Measurements from ENCODE around the gene HAS3. TPM values are rescaled to one million over a fixed set of nuclear protein-coding genes. Genes with fewer than 3 reads are reported as not detected.

Gene HAS3
- total RNA-seq, 1 experiment from 2014 or later, result 140 TPM

GRCh38 chr16:69055980-69056379, 49.5 kb upstream of the HAS3 start:
- ChIA-PET RAD21 (ENCODE audit: low non-redundant PET in 1 of 2, low total read pairs in 2 of 2, uncharacterized antibody in 2 of 2, unreplicated experiment in 2 of 2) (no interaction called here), POLR2A (interaction anchor here (0.5 to 2.9 kb wide), 3 partner anchors 14 to 47 kb away, joined by 3 to 15 read pairs (median 6); no protein-coding TSS in a partner anchor), CTCF (no interaction called here)
- Histone ChIP-seq H3K4me1 (ENCODE audit: control insufficient read depth in 1 of 2, insufficient read depth in 2 of 2, low read length in 2 of 2) (peaks cover 27 to 71% of the 10 kb centered on the region in 2 experiments), H4K20me1 (ENCODE audit: insufficient read depth) (no peaks in the 10 kb centered on the region), H3K9me2 (ENCODE audit: insufficient read depth) (no peaks in the 10 kb centered on the region), H3K9ac (ENCODE audit: low read length) (no peak overlapping the region), H3K36me3 (ENCODE audit: control insufficient read depth in 1 of 2, insufficient read depth in 2 of 2, low read length in 2 of 2) (no peaks in the 10 kb centered on the region), H3K4me3 (replicated peaks in 1 of 2; ENCODE audit: low read depth in 1 of 2, low read length in 2 of 2) (no peak overlapping the region), H3K4me2 (ENCODE audit: low read length) (no peak overlapping the region), H3K9me3 (ENCODE audit: control insufficient read depth in 1 of 2, insufficient read depth in 1 of 2, low read depth in 1 of 2, low read length in 2 of 2) (no peaks in the 10 kb centered on the region), H3K79me2 (ENCODE audit: insufficient read depth, low read length) (no peaks in the 10 kb centered on the region), H3K27ac (ENCODE audit: low read depth, low read length) (no peak overlapping the region), H2AFZ (ENCODE audit: low read depth, low read length, poor library complexity, severe bottlenecking) (no peak overlapping the region), H3K27me3 (ENCODE audit: insufficient read depth, low read length) (no peaks in the 10 kb centered on the region)
- no peak for DNase-seq (ENCODE audit: low read depth, low spot score)
- ATAC-seq, result no peak
- TF ChIP-seq CBX3 (IDR thresholded peaks at IDR 0.05; ENCODE audit: low read depth) (no peak), RAD21 (IDR thresholded peaks at IDR 0.05; ENCODE audit: low read depth) (no peak), ELF1 (IDR thresholded peaks at IDR 0.05; ENCODE audit: borderline replicate concordance, low read depth) (no peak), FOSL1 (IDR thresholded peaks at IDR 0.05; ENCODE audit: low read depth) (no peak), ZBTB33 (IDR thresholded peaks at IDR 0.05; ENCODE audit: extremely low read depth, insufficient replicate concordance, low read length) (no peak), POLR2AphosphoS5 (IDR thresholded peaks at IDR 0.05; ENCODE audit: low read depth, low read length) (no peak), YY1 (IDR thresholded peaks at IDR 0.05; ENCODE audit: extremely low read depth, insufficient replicate concordance, low read depth, low read length) (no peak), ZNF274 (IDR thresholded peaks at IDR 0.05; ENCODE audit: low read depth, low read length) (no peak), CEBPB (IDR thresholded peaks at IDR 0.05; ENCODE audit: low read depth) (no peak), JUND (IDR thresholded peaks at IDR 0.05) (no peak), SRF (IDR thresholded peaks at IDR 0.05; ENCODE audit: low read depth) (no peak), POLR2A (IDR thresholded peaks at IDR 0.05; ENCODE audit: borderline replicate concordance, extremely low read depth, insufficient read depth, insufficient read length) (no peak), TCF7L2 (IDR thresholded peaks at IDR 0.05; ENCODE audit: borderline replicate concordance, extremely low read depth, insufficient read depth, insufficient read length) (no peak), SP1 (IDR thresholded peaks at IDR 0.05; ENCODE audit: low read depth) (no peak), EZH2phosphoT487 (IDR thresholded peaks at IDR 0.05; ENCODE audit: borderline replicate concordance) (no peak), ATF3 (IDR thresholded peaks at IDR 0.05) (no peak), EGR1 (IDR thresholded peaks at IDR 0.05; ENCODE audit: low read depth) (no peak)
- TF ChIP-seq, protein P1, sequence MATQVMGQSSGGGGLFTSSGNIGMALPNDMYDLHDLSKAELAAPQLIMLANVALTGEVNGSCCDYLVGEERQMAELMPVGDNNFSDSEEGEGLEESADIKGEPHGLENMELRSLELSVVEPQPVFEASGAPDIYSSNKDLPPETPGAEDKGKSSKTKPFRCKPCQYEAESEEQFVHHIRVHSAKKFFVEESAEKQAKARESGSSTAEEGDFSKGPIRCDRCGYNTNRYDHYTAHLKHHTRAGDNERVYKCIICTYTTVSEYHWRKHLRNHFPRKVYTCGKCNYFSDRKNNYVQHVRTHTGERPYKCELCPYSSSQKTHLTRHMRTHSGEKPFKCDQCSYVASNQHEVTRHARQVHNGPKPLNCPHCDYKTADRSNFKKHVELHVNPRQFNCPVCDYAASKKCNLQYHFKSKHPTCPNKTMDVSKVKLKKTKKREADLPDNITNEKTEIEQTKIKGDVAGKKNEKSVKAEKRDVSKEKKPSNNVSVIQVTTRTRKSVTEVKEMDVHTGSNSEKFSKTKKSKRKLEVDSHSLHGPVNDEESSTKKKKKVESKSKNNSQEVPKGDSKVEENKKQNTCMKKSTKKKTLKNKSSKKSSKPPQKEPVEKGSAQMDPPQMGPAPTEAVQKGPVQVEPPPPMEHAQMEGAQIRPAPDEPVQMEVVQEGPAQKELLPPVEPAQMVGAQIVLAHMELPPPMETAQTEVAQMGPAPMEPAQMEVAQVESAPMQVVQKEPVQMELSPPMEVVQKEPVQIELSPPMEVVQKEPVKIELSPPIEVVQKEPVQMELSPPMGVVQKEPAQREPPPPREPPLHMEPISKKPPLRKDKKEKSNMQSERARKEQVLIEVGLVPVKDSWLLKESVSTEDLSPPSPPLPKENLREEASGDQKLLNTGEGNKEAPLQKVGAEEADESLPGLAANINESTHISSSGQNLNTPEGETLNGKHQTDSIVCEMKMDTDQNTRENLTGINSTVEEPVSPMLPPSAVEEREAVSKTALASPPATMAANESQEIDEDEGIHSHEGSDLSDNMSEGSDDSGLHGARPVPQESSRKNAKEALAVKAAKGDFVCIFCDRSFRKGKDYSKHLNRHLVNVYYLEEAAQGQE (IDR thresholded peaks at IDR 0.05; ENCODE audit: low read depth), result no peak
- TF ChIP-seq, protein P2, sequence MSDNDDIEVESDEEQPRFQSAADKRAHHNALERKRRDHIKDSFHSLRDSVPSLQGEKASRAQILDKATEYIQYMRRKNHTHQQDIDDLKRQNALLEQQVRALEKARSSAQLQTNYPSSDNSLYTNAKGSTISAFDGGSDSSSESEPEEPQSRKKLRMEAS (IDR thresholded peaks at IDR 0.05), result no peak
- intact Hi-C loops (cut with micrococcal nuclease), result no loop called here
- BruUV-seq (replicated peaks), result no TSS peak

Data from HCT116 (cell line).